Astrocyte (in vitro differentiated cells and primary cell): Measurements from ENCODE around the gene DIP2C.

Source experiments
- CTCF ChIP-seq: IDR thresholded peaks from 2 replicates; pipeline ENCODE4 v1.5.1; 2011; ENCODE audit warnings: low read depth, mild to moderate bottlenecking, inconsistent platforms, low read length, moderate library complexity; ENCODE audit not compliant: insufficient read depth
- EZH2 ChIP-seq: IDR thresholded peaks from 2 replicates; pipeline ENCODE4 v1.6.1; 2012; ENCODE audit warnings: mild to moderate bottlenecking, low read length, inconsistent platforms; ENCODE audit not compliant: insufficient read depth

GRCh38 chr10:649445-649797 lies 40.0 kb downstream of the DIP2C start:
- TF ChIP-seq CTCF, result no peak
- no peak for TF ChIP-seq EZH2
